Testis (tissue), 2 donors: Measurements from ENCODE around the gene RILP.

Experiments used
- POLR2A ChIP-seq: fragments of 450-650 bp; IDR thresholded peaks from one replicate; pipeline ENCODE4 v1.6.1; 2017; ENCODE audit warnings: antibody characterized with exemption, mild to moderate bottlenecking, moderate library complexity
- TF ChIP-seq, protein P1 (sequence below), 3 experiments: fragments of 450-650 bp in 2 of 3; fragments of 200-600 bp in 1 of 3; sonication (generic) in 1 of 3; IDR thresholded peaks; one replicate each; pipeline ENCODE4 v1.5.1; 2016 to 2019; ENCODE audit warnings: antibody characterized with exemption in 3 of 3, mild to moderate bottlenecking in 2 of 3, moderate library complexity in 1 of 3

GRCh38 chr17:1627982-1628855 is 21.4 kb downstream of the RILP start, which contains the start of gene SLC43A2:
- TF ChIP-seq, protein P1, sequence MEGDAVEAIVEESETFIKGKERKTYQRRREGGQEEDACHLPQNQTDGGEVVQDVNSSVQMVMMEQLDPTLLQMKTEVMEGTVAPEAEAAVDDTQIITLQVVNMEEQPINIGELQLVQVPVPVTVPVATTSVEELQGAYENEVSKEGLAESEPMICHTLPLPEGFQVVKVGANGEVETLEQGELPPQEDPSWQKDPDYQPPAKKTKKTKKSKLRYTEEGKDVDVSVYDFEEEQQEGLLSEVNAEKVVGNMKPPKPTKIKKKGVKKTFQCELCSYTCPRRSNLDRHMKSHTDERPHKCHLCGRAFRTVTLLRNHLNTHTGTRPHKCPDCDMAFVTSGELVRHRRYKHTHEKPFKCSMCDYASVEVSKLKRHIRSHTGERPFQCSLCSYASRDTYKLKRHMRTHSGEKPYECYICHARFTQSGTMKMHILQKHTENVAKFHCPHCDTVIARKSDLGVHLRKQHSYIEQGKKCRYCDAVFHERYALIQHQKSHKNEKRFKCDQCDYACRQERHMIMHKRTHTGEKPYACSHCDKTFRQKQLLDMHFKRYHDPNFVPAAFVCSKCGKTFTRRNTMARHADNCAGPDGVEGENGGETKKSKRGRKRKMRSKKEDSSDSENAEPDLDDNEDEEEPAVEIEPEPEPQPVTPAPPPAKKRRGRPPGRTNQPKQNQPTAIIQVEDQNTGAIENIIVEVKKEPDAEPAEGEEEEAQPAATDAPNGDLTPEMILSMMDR (IDR thresholded peaks at IDR 0.05): no peak
- no peak for TF ChIP-seq POLR2A
